Cardiac muscle cell (in vitro differentiated cells and primary cell): ENCODE data around the gene LIN7B. TPM values are rescaled to one million over a fixed set of nuclear protein-coding genes. Genes with fewer than 3 reads are reported as not detected.
A peak's percentile ranks its signal among the peaks of the same experiment; 100 is the strongest.

ENCODE experiments used
- DNase-seq, 2 donors: peaks; one replicate each; pipeline versions ENCODE4 v3.0.0 to v3.0.0-alpha.2; 2010 to 2017; ENCODE audit warnings: low read depth in 1 of 2, low spot score in 1 of 2
- H3K27ac ChIP-seq: fragments of 200-600 bp; sonication (generic); 2 replicates; pipeline ENCODE4 v1.5.1; 2016
- H3K27me3 ChIP-seq: fragments of 200-600 bp; sonication (generic); 2 replicates; pipeline ENCODE4 v1.6.0; 2016; ENCODE audit warnings: control low read depth
- H3K36me3 ChIP-seq: fragments of 200-600 bp; sonication (generic); 2 replicates; pipeline ENCODE4 v1.5.1; 2016; ENCODE audit warnings: control low read depth
- H3K4me1 ChIP-seq: fragments of 200-600 bp; sonication (generic); 2 replicates; pipeline ENCODE4 v1.8.1; 2017; ENCODE audit warnings: low read depth, mild to moderate bottlenecking, mixed run types
- H3K4me3 ChIP-seq: fragments of 200-600 bp; sonication (generic); 2 replicates; pipeline ENCODE4 v1.5.1; 2016; ENCODE audit warnings: mild to moderate bottlenecking
- H3K9me3 ChIP-seq: fragments of 200-600 bp; sonication (generic); 2 replicates; pipeline ENCODE4 v1.5.1; 2017; ENCODE audit warnings: low read depth, mild to moderate bottlenecking, control low read depth
- CTCF ChIP-seq: IDR thresholded peaks from 2 replicates; pipeline ENCODE4 v1.5.1; 2012; ENCODE audit warnings: low read depth, mild to moderate bottlenecking, low read length
- polyA plus RNA-seq: library from polyadenylated mRNA; unstranded; fragments of >200 nt; fragmentation: Nextera tagmentation; extraction: Ambion mirVana; gene quantifications from 2 replicates; pipeline ENCODE4 v1.2.1, GENCODE V29; 2016
- total RNA-seq: library from RNA; depleted of rRNA; stranded (reverse); fragments of >200 nt; gene quantifications from 2 replicates; pipeline ENCODE4 v1.2.3, GENCODE V29; 2016

LIN7B gene
- total and polyA plus RNA-seq, 2 experiments from 2014 or later = 20.0 to 37.8 TPM

DNA sequence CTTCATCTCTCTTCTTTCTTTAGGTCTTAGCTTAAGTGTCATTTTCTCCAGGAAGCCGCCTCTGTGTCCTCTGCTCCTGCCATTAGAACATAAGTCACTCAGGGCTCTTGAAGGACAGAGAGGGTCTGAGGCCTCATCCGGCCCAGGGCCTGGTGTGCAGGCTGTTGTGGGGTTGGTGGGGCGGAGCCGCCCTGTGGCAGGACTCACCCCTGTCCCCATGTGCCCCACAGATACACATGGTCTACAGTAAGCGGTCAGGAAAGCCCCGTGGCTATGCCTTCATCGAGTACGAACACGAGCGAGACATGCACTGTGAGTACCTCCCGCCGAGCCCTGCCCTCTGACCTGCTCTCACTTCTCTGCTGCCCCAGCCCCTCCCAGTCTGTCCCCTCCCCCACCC, 13.0 kb upstream of the LIN7B start:
- DNase-seq = no peak
- H3K36me3 ChIP-seq = peaks cover 66% of the 10 kb centered on the region
- TF ChIP-seq CTCF = no peak
- H3K9me3 ChIP-seq = no peaks in the 10 kb centered on the region
- no peak overlapping the region for H3K4me3 ChIP-seq
- H3K4me1 ChIP-seq = no peaks in the 10 kb centered on the region
- H3K27ac ChIP-seq = no peak overlapping the region
- H3K27me3 ChIP-seq = no peaks in the 10 kb centered on the region

DNA sequence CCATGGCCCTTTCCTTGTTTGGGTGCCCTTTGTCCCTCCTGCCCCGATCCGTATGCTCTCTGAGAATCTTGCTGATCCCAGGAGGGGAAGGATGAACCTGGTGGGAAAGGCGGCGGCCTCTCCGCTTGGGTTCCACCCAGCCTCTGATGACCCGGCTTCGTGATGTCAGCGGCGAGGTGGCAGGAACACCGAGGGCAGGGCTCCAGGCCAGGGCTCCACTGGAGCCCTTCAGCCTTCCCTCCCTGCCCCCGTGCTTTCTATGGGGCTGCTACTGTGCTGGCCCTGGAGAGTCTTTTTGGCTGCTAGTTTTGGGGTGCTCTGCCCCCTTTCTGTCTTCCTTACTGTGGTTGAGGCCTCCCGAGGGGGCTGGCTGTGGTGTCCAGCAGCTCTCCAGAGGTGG, 11.9 kb upstream of the LIN7B start:
- no peak for TF ChIP-seq CTCF
- no peak for DNase-seq
- no peak overlapping the region for H3K4me3 ChIP-seq
- H3K9me3 ChIP-seq = no peaks in the 10 kb centered on the region
- no peaks in the 10 kb centered on the region for H3K27me3 ChIP-seq
- peaks cover 63% of the 10 kb centered on the region for H3K36me3 ChIP-seq
- H3K27ac ChIP-seq = peak overlapping the region; percentile 72
- H3K4me1 ChIP-seq = no peaks in the 10 kb centered on the region

DNA sequence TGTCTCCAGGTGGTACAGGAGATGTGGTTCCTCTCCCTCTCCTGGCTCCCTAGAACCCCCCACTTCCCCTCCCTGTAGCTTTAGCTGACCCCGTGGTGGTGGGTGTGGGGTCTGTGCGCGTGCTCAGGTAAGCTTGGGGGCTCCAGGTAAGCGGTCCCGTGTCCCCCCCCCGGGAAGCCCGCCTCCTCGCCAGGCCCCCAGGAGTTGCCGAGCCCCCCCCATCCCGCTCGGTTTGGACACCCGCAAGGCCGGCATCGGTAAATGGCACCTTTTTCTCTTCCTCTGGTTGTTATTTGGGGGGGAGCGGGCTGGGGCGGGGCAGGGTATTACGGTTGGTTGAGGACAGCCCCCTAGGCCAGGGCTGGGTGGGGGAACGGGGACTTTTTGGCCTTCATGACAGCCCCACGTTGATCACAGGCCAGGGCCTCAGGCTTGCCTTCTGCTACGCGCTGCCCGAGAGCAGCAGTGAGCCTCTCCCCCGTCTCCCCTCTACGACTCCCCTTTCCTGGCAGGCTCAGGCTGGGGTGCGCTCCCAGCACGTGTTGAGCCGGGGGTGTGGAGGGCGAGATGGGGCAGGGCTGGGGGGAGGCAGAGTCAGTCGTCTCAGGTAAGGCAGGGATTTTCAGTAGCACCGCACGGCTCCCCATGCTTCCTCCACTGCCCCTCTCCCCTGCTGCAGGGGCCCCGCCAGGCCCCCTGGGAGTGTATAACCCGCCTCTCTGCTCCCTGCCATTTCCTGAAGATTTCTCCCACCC, 10.7 kb upstream of the LIN7B start:
- Histone ChIP-seq H3K36me3 (peaks cover 66% of the 10 kb centered on the region), H3K4me3 (no peak overlapping the region), H3K4me1 (peaks cover 3% of the 10 kb centered on the region), H3K27me3 (no peaks in the 10 kb centered on the region), H3K9me3 (no peaks in the 10 kb centered on the region), H3K27ac (peak overlapping the region; percentile 72)
- no peak for DNase-seq
- TF ChIP-seq CTCF = no peak

GRCh38 chr19:49104229-49104864, 9.8 kb upstream of the LIN7B start:
- Histone ChIP-seq H3K36me3 (peaks cover 63% of the 10 kb centered on the region), H3K4me3 (no peak overlapping the region), H3K27me3 (no peaks in the 10 kb centered on the region), H3K4me1 (peaks cover 12% of the 10 kb centered on the region), H3K9me3 (no peaks in the 10 kb centered on the region), H3K27ac (peak overlapping the region; percentile 72)
- no peak for DNase-seq
- TF ChIP-seq CTCF = no peak

DNA sequence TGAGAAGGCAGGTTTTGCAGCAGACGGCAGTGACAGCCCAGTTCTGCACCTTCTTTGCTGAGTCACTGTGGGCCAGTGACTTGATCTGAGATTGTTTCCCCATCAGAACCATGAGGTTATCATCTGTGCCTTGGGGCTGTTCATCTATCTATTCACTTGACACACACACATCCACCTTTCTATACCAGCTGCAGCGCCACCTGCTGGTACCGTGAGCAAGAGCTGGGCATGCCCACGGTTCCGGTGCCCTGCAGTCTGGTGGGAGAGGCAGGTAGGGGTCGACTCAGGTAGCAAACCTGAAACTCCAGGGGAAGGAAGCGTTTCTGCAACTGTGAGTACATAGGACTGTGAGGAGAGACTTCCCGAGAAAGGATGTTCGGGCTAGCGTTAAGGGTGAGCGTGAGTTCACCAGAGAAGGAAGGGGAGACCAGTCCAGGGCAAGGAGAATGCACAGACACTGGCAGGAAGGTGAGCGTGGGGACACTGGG, 7.5 kb upstream of the LIN7B start:
- peaks cover 43% of the 10 kb centered on the region for H3K36me3 ChIP-seq
- H3K4me3 ChIP-seq = no peak overlapping the region
- peaks cover 35% of the 10 kb centered on the region for H3K4me1 ChIP-seq
- no peaks in the 10 kb centered on the region for H3K27me3 ChIP-seq
- peak overlapping the region; percentile 83 for H3K27ac ChIP-seq
- peak; percentile 54 to 67 for DNase-seq
- H3K9me3 ChIP-seq = no peaks in the 10 kb centered on the region
- peak; percentile 77 for TF ChIP-seq CTCF
